GM12878 (cell line): ENCODE measurements around the gene VPS16. TPM values are rescaled to one million over a fixed set of nuclear protein-coding genes. Genes with fewer than 3 reads are reported as not detected.
A peak's percentile ranks its signal among the peaks of the same experiment; 100 is the strongest.

Experiments
- ATAC-seq: fragments of 200-7000 bp; cut with Tn5 transposase; 3 replicates; pipeline ENCODE4 v1.9.1; 2020; ENCODE audit warnings: mild to moderate bottlenecking, moderate library complexity
- BruUV-seq: library from RNA; stranded (reverse); fragments of 400-500 nt; replicated peaks from 2 replicates; lab custom pipeline; 2021; lab: Mats Ljungman, UMichigan
- CTCF ChIA-PET: fragments of 300-600 bp; sonication (Branson Sonifier 250); formaldehyde crosslinking; extraction: SDS; loops from one replicate; lab custom pipeline; 2021; ENCODE audit warnings: inconsistent platforms; lab: Yijun Ruan, JAX
- POLR2A ChIA-PET: fragments of 350-600 bp; formaldehyde crosslinking; extraction: SDS; loops from one replicate; lab custom pipeline; 2021; ENCODE audit warnings: inconsistent platforms; lab: Charles Lee
- RAD21 ChIA-PET: fragments of 300-600 bp; sonication (Branson Sonifier 250); formaldehyde crosslinking; loops from one replicate; lab custom pipeline; 2023; ENCODE audit warnings: antibody characterized with exemption; ENCODE audit not compliant: unreplicated experiment; lab: Charles Lee
- SMC1A ChIA-PET: fragments of 300-600 bp; sonication (Branson Sonifier 250); formaldehyde crosslinking; loops from one replicate; lab custom pipeline; 2023; ENCODE audit not compliant: unreplicated experiment, uncharacterized antibody; lab: Charles Lee
- DNase-seq: peaks from one replicate; pipeline ENCODE4 v3.0.0-alpha.2; 2011; ENCODE audit warnings: low read depth, low spot score
- FAIRE-seq: peaks from 3 replicates; lab custom pipeline; 2011; peaks lifted over from hg19 to GRCh38; lab: Jason Lieb, UNC
- H2AFZ ChIP-seq: 2 replicates; pipeline ENCODE4 v1.6.0; 2011; ENCODE audit warnings: low read depth, low read length, control low read depth; ENCODE audit not compliant: control insufficient read depth
- H3K27ac ChIP-seq: 2 replicates; pipeline ENCODE4 v1.5.1; 2011; ENCODE audit warnings: control low read depth; ENCODE audit not compliant: control insufficient read depth, insufficient read depth
- H3K27me3 ChIP-seq, 2 experiments: replicated peaks in 1 of 2; 2 replicates each; pipeline versions ENCODE4 v1.6.0 to v1.6.1; 2011; ENCODE audit warnings: low read length in 1 of 2; ENCODE audit not compliant: control insufficient read depth in 2 of 2, insufficient read depth in 2 of 2
- H3K36me3 ChIP-seq, 2 experiments: 2 replicates each; pipeline ENCODE4 v1.5.1; 2011; ENCODE audit warnings: low read length in 1 of 2; ENCODE audit not compliant: control insufficient read depth in 2 of 2, insufficient read depth in 2 of 2
- H3K4me1 ChIP-seq: 2 replicates; pipeline ENCODE4 v1.6.1; 2011; ENCODE audit warnings: mild to moderate bottlenecking, low read length, moderate library complexity, mixed read lengths; ENCODE audit not compliant: control insufficient read depth, insufficient read depth
- H3K4me2 ChIP-seq: 2 replicates; pipeline ENCODE4 v1.6.0; 2011; ENCODE audit warnings: control low read depth; ENCODE audit not compliant: control insufficient read depth, insufficient read depth
- H3K4me3 ChIP-seq: fragments of 200-600 bp; sonication (generic); 2 replicates; pipeline ENCODE4 v1.5.1; 2016
- H3K79me2 ChIP-seq: 2 replicates; pipeline ENCODE4 v1.6.0; 2011; ENCODE audit warnings: low read length; ENCODE audit not compliant: control insufficient read depth, insufficient read depth
- H3K9ac ChIP-seq: 2 replicates; pipeline ENCODE4 v1.8.0; 2011; ENCODE audit warnings: low read length, control low read depth, mixed read lengths; ENCODE audit not compliant: control insufficient read depth, insufficient read depth
- H3K9me3 ChIP-seq: replicated peaks from 3 replicates; pipeline ENCODE4 v1.5.1; 2011; ENCODE audit warnings: mild to moderate bottlenecking, low read length; ENCODE audit not compliant: control insufficient read depth, insufficient read depth
- H4K20me1 ChIP-seq: 2 replicates; pipeline ENCODE4 v1.6.0; 2011; ENCODE audit not compliant: control insufficient read depth, insufficient read depth
- CTCF ChIP-seq, 3 experiments: IDR thresholded peaks in 2 of 3; conservative IDR thresholded peaks in 1 of 3; 2 replicates each; pipeline ENCODE4 v1.5.1; 2011; ENCODE audit warnings: low read depth in 3 of 3, low read length in 3 of 3, mild to moderate bottlenecking in 3 of 3, control low read depth in 2 of 3, moderate library complexity in 2 of 3, inconsistent platforms in 1 of 3, mixed read lengths in 1 of 3; ENCODE audit not compliant: control insufficient read depth in 2 of 3, insufficient read depth in 1 of 3; ENCODE audit errors: extremely low read depth in 1 of 3
- ELK1 ChIP-seq: IDR thresholded peaks from 2 replicates; pipeline ENCODE4 v1.6.1; 2012; ENCODE audit warnings: low read depth, low read length, improper control_type of control experiment
- EZH2 ChIP-seq: IDR thresholded peaks from 2 replicates; pipeline ENCODE4 v1.6.1; 2012; ENCODE audit warnings: low read depth, mild to moderate bottlenecking, control low read depth, inconsistent platforms, low read length, borderline replicate concordance; ENCODE audit not compliant: control insufficient read depth
- FOS ChIP-seq: IDR thresholded peaks from 3 replicates; pipeline ENCODE4 v1.6.1; 2011; ENCODE audit warnings: borderline replicate concordance; ENCODE audit not compliant: insufficient read length; ENCODE audit errors: extremely low read depth
- RBBP5 ChIP-seq: fragments of 200-600 bp; sonication (generic); conservative IDR thresholded peaks from 2 replicates; pipeline ENCODE4 v1.6.1; 2016
- REST ChIP-seq: IDR thresholded peaks from 2 replicates; pipeline ENCODE4 v1.6.1; 2012; ENCODE audit warnings: mild to moderate bottlenecking, low read depth, low read length
- SMARCA5 ChIP-seq: fragments of 450-650 bp; IDR thresholded peaks from 2 replicates; pipeline ENCODE4 v1.6.1; 2017; ENCODE audit warnings: mild to moderate bottlenecking
- SPI1 ChIP-seq: IDR thresholded peaks from 2 replicates; pipeline ENCODE4 v1.6.1; 2011; ENCODE audit warnings: low read depth, mild to moderate bottlenecking, low read length, moderate library complexity, borderline replicate concordance; ENCODE audit not compliant: insufficient read depth
- SREBF1 ChIP-seq: IDR thresholded peaks from 2 replicates; pipeline ENCODE4 v1.6.1; 2012; ENCODE audit warnings: mild to moderate bottlenecking, low read length
- WGBS: methylation state at CpG from one replicate; pipeline ENCODE4 v1.1.6; 2016; ENCODE audit warnings: low lambda C conversion rate; ENCODE audit not compliant: insufficient replicate concordance, insufficient coverage; ENCODE audit errors: missing lambda C conversion rate; 5-methylcytosine and 5-hydroxymethylcytosine counted together
- in situ Hi-C: fragments of 300-500 bp; cut with MboI; formaldehyde crosslinking; loops from 9 replicates; pipeline ENCODE4 v1.14.3; 2018; ENCODE audit warnings: mixed read lengths
- intact Hi-C: fragments of 100-400 bp; cut with micrococcal nuclease; formaldehyde crosslinking; loops from one replicate; pipeline ENCODE4 v1.14.2; 2022; ENCODE audit not compliant: unreplicated experiment
- polyA plus RNA-seq, 11 experiments: library from polyadenylated mRNA; depleted of rRNA in 4 of 11; unstranded in 6 of 11; stranded (reverse) in 5 of 11; fragments of >200 nt; fragmentation: Nextera tagmentation in 4 of 11; fragmentation: Illumina TruSeq in 1 of 11; extraction: Ambion mirVana in 4 of 11; extraction: Trizol in 1 of 11; gene quantifications; 1 replicate in 1 of 11; 2 replicates in 10 of 11; pipeline versions ENCODE4 v1.2.1 to v1.2.3, GENCODE V29; 2011 to 2016; ENCODE audit warnings: inconsistent platforms in 2 of 11, missing spikeins in 2 of 11, low read depth in 1 of 11
- total RNA-seq, 4 experiments: library from RNA; depleted of rRNA in 3 of 4; stranded (reverse); fragments of >200 nt in 3 of 4; fragmentation: Illumina TruSeq in 1 of 4; extraction: Trizol in 1 of 4; gene quantifications; 2 replicates each; pipeline versions ENCODE4 v1.2.1 to v1.2.3, GENCODE V29; 2013 to 2021

The VPS16 gene
- total and polyA plus RNA-seq, 10 of the 15 experiments (the other 5 are each of a cell fraction or from before 2014, with no cell fraction given): 8.4 to 37.5 (median 26.4) TPM

- POLR2A ChIA-PET: no interaction called here
- Histone ChIP-seq H3K9me3 (no peaks in the 10 kb centered on the region), H3K27me3 (peaks cover 13 to 18% of the 10 kb centered on the region in 2 experiments), H4K20me1 (no peaks in the 10 kb centered on the region), H3K27ac (no peak within 1 kb of the TSS)
- intact Hi-C loops: no loop called here
- SMC1A ChIA-PET: interaction anchor here (0.8 to 1.1 kb wide), 2 partner anchors 9 to 51 kb away, joined by 3 read pairs; no protein-coding TSS in a partner anchor
- under 1% methylated on average over 41 of the region's 52 CpGs for WGBS
- CTCF ChIA-PET: no interaction called here
- BruUV-seq: no TSS peak
- no peak for FAIRE-seq
- TF ChIP-seq RBBP5: no peak
- no peak for TF ChIP-seq SREBF1
- no peak for TF ChIP-seq FOS
- TF ChIP-seq CTCF (IDR thresholded peaks at IDR 0.05 in 2 of 3, conservative IDR thresholded peaks at IDR 0.05 in 1 of 3; ENCODE audit: control insufficient read depth in 2 of 3, extremely low read depth in 1 of 3, insufficient read depth in 1 of 3, low read depth in 3 of 3, low read length in 3 of 3): no peak
- no peak for TF ChIP-seq SMARCA5
- peak; percentile 94; the same call in 1 of the 2 replicates for TF ChIP-seq EZH2
- TF ChIP-seq SPI1: peak; percentile 14; the same call in 1 of the 2 replicates
- TF ChIP-seq REST: no peak
- no peak for TF ChIP-seq ELK1
- TF ChIP-seq, all 136 proteins: peak for 2
- Histone ChIP-seq H2AFZ (no peak within 1 kb of the TSS), H3K36me3 (no peaks in the 10 kb centered on the region), H3K9ac (no peak within 1 kb of the TSS), H3K4me2 (peak within 1 kb of the TSS; percentile 43; the same call in 1 of the 2 replicates), H3K4me1 (no peaks in the 10 kb centered on the region), H3K4me3 (no peak within 1 kb of the TSS), H3K79me2 (no peaks in the 10 kb centered on the region)
- ATAC-seq: peak; percentile 74
- in situ Hi-C loops: no loop called here
- no peak for DNase-seq
- RAD21 ChIA-PET: interaction anchor here (0.9 kb wide), 1 partner anchor 200 kb away, joined by 3 read pairs; no protein-coding TSS in a partner anchor
These were observed 39.8 kb upstream of the VPS16 start, which contains the start of gene CPXM1 for GRCh38 chr20:2800521-2801285. TSS of gene CPXM1 (minus strand) at chr20:2800627. CDS start at chr20:2800572, 55 bp downstream.
